Dermis blood vessel endothelial cell (primary cell): ENCODE measurements around the gene MXRA7. TPM values are rescaled to one million over a fixed set of nuclear protein-coding genes. Genes with fewer than 3 reads are reported as not detected.
"Not testable (repeated sequence)": the region's sequence is repeated elsewhere in the genome, so short reads cannot be mapped to it uniquely, and the experiment has no call there.

ENCODE experiments used
- DNase-seq: peaks from one replicate; pipeline ENCODE4 v3.0.0; 2010
- total RNA-seq: library from RNA; depleted of rRNA; stranded (reverse); fragments of >200 nt; gene quantifications from 2 replicates; pipeline ENCODE4 v1.2.3, GENCODE V29; 2014

Gene MXRA7
- total RNA-seq, result 131 and 250 TPM in 2 replicates

GRCh38 chr17:76710863-76711611, at the start of gene MXRA7:
TSS of gene MXRA7 (minus strand) at chr17:76710965. CDS start at chr17:76710946, 19 bp downstream.
- DNase-seq, result peak; percentile 72

GRCh38 chr17:76758570-76758969, 47.8 kb upstream of the MXRA7 start:
- DNase-seq, result no peak

- no peak for DNase-seq
These were observed 46.5 kb upstream of the MXRA7 start for GRCh38 chr17:76757256-76757655.

DNA sequence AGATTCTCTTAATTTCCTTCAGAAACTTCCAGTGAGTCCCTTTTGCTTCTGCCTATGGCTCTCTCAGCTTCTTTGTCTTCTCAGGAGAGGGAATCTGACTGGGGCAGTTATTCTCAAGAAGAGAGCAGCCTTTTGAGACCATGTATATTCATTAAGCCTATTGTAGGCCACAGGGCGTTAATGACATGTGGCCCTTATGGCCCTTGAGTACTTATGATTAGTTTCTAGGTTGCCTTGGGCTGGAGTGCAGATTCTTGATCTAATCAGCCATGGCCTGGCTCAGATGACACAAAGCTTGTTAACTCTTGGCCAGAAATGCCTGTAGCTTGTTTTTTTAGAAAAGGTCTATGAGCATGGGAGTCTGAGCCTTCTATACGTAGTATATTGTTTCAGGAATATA, 44.5 kb upstream of the MXRA7 start:
- DNase-seq, result no peak

DNA sequence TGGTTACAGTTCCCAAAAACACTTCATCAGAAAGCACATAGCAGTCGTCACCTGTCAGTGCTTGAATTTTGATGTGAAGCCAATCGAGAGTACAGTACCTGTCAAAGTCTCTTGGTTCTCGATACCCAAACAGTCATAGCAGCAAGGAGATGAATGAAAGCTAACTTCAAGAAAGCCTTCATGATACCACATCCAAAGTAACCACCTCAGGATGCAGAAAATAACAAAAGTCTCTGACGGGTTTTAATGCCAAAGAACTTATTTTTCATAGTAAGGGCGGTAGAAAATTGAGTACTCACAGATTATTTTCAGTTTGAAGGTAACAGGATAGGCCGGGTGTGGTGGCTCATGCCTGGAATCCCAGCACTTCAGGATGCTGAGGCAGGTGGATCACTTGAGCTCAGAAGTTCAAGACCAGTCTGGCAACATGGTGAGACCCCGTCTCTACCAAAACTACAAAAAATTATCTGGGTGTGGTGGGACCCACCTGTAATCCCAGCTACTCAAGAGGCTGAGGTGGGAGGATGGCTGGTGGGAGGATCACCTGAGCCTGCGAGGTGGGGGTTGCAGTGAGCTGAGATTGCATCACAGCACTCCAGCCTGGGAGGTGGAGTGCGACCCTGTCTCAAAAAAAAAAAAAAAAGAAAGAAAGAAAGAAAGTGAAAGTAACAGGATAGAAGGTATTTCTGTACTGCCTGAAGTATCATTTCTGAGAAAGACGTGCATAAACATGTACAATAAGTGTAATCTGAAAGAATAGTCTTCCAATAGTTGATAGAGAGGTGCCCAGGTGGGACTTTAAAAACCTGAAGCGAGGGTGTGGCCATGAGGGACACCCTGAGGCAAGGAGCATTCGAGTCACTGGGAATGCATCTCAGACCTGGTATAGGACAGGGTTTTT, 42.5 kb upstream of the MXRA7 start:
- DNase-seq, result no peak

DNA sequence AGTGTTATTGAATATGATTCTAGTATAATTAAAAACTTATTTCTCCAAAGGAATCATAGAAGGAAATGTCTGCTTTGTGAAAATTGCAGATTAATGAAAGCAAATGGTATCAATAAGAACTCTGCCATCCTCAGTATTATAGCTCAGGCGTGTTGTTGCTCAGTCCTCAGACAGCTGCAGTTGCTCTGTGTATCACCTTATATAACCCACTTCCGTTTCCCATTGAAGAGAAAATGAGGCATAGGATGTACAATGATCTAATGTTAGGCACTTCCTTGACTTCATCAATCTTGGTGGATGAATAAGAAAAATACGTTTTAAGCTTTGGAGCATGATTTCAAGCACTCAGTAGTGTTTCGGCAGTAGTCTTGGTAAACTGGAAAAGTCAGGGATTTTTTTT, 41.2 kb upstream of the MXRA7 start:
- peak; percentile 70 for DNase-seq

- DNase-seq, result no peak
These were observed 40.7 kb upstream of the MXRA7 start for GRCh38 chr17:76751416-76751993.

DNA sequence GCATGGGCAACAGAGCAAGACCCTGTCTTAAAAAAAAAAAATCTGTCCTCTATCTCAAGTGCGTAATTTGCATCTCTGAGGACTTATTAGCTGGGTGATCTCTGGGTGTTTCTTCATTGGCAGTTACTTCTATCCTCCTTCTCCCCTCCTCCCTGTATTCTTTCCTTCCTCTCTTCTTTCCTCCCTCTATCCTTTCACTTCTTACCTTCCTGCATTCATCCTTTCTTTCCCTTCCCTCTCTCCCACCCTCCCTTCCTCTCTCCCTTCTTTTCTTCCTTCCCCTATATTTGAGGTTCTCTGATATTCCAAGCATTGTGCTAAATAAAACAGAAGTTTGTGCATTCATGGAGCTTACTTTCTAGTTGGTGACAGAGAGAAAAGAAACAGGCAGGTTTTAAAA, 37.9 kb upstream of the MXRA7 start:
- DNase-seq, result no peak

- no peak for DNase-seq
These were observed 37.1 kb upstream of the MXRA7 start for GRCh38 chr17:76747716-76748363.

DNA sequence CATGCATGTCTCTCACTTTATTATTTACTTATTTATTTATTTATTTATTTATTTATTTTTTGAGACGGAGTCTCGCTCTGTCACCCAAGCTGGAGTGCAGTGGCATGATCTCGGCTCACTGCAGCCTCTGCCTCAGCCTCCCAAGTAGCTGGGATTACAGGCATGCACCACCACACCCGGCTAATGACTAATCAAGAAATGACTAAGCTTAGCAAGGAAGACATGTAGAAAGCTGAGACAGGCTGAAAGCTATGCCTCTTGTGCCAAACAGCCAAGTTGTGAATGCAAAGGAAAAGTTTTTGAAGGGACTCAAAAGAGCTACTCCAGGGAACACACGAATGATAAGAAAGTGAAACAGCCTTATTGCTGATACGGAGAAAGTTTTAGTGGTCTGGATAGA, 35.0 kb upstream of the MXRA7 start:
- not testable (repeated sequence) for DNase-seq

GRCh38 chr17:76744747-76745146, 34.0 kb upstream of the MXRA7 start:
- DNase-seq, result no peak

DNA sequence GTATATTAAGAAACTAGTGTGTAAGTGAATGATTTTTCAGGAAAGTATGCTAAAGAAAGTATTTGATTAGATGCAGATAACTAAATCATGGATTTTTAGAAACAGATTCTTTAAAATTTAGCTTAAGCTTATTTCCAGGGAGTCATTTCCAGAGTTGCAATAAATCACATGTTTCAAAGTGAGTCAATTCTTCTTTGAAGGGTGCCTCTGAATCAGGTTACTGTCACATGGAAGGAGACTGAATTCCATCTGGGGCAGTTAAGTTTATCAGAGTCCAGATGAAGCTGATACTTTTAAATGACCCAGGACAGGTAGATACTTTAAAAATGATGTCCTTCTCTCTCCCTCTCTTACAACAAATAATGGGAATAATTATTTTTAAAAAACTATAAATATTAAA, 32.2 kb upstream of the MXRA7 start:
- no peak for DNase-seq

DNA sequence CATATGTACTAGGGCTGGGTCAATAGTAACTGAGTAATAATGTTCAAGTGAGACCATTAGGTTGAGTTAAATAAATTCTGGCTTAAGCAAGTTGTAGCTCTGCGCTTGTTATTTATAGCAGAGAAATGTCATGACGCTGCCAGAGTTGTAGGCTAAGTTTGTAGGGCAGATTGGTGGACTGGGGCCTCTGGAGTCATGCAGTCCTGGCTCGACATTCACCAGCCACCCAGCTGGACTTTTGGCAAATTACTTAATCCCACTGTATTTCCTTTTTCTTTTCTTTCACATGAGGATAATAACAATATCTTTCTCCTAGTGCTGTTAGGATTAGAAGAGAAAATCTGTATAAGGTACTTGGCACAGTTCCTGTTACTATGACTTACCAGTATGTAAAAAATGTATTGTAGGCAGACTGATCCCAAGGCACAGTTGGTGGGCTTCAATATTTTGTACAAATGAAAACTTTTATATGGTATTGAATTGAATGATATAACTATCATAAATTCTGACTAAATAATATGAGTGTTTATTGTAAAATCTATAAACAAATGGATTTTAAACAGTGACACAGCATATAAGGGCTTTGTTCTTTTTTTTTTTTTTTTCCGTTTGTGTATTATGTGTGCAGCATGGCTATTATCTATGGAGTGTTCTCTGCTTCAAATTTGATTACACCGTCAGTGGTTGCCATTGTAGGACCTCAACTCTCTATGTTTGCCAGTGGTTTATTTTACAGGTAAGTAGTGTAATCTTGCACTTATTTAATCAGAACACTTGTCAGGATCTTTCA, 29.8 kb upstream of the MXRA7 start:
- no peak for DNase-seq

DNA sequence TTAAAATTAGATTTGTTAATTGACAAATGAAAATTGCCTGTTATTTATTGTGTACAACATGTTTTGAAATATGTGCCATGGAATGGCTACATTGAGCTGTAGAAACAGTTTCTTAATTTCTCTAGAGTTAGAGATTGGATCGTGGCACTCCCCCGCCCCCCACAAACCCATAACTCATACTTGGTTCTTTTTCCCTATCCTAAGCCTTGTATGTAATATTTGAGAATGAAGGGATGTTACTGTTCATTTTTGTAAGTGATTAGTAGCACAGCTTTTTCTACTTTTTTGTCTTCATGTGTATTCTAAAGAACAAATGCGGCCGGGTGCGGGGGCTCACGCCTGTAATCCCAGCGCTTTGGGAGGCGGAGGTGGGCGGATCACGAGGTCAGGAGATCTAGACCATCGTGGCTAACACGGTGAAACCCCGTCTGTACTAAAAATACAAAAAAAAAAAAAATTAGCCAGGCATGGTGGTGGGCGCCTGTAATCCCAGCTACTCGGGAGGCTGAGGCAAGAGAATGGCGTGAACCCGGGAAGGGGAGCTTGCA, 28.9 kb upstream of the MXRA7 start:
- not testable (repeated sequence) for DNase-seq

GRCh38 chr17:76738468-76738850, 27.7 kb upstream of the MXRA7 start:
- peak; percentile 40 for DNase-seq

DNA sequence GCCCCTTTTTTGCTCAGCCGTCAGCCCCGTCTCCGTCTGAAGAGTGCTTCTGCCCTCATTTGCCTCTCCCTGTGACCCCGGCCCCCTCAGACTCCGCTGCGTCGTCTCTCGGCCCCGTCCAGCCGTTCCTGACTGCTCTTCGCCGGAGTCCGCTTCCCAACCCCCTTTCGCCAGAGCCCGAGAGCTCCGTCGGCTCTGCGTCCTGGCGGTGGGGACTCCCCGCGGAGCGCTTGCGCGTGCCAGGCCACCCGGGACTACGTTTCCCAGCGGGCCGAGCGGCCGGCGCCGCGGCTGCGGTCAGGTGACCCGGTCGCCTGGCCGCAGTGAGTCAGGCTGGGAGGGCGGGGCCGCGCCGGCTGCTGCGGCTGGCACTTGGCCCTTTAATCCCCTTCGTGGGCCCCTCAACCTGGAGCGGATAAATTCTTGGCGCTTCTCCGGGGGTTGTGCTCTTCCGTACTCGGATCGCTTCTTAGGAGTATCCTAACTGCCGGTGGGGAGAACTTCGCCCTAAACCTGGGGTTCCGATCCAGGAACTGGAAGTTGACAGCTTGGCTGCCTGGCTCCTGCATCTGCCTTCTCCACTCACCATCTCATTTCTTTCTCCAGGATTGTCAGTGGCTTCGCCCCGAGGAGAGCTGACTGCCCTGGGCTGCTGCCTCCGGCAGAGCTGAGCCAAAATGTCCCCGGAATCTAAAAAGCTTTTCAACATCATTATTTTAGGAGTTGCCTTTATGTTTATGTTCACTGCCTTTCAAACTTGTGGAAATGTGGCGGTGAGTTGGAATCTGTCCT, 27.1 kb upstream of the MXRA7 start, which contains the start of gene MFSD11:
TSS of gene MFSD11 (plus strand) at position 444 of the 792 bp plus-strand sequence. CDS start at position 678, 234 bp downstream.
- DNase-seq, result peak; percentile 96

GRCh38 chr17:76737082-76737675, 26.4 kb upstream of the MXRA7 start, which contains the start of gene SRSF2:
TSS of gene SRSF2 (minus strand) at chr17:76737331. CDS start at chr17:76737160, 171 bp downstream.
- peak; percentile 98 for DNase-seq

GRCh38 chr17:76736349-76737081, 25.8 kb upstream of the MXRA7 start:
- DNase-seq, result peak; percentile 75

- no peak for DNase-seq
These were observed 25.0 kb upstream of the MXRA7 start for GRCh38 chr17:76735586-76736348.
